IPS-18a (cell line): ENCODE measurements around the gene XRCC4.

Experiments used
- H3K27ac ChIP-seq: one replicate; pipeline ENCODE4 v1.5.1; 2013; ENCODE audit warnings: low read length
- H3K27me3 ChIP-seq: one replicate; pipeline ENCODE4 v1.6.1; 2013; ENCODE audit warnings: mild to moderate bottlenecking, low read length; ENCODE audit not compliant: control insufficient read depth, insufficient read depth
- H3K36me3 ChIP-seq: one replicate; pipeline ENCODE4 v1.6.1; 2013; ENCODE audit warnings: low read depth, low read length; ENCODE audit not compliant: control insufficient read depth
- H3K4me1 ChIP-seq: one replicate; pipeline ENCODE4 v1.6.1; 2013; ENCODE audit warnings: low read depth, low read length; ENCODE audit not compliant: control insufficient read depth
- H3K4me3 ChIP-seq: one replicate; pipeline ENCODE4 v1.5.1; 2013; ENCODE audit warnings: low read length
- H3K9ac ChIP-seq: one replicate; pipeline ENCODE4 v1.6.1; 2013; ENCODE audit warnings: mild to moderate bottlenecking, low read length, moderate library complexity
- H3K9me3 ChIP-seq: one replicate; pipeline ENCODE4 v1.6.1; 2013; ENCODE audit warnings: low read depth, low read length; ENCODE audit not compliant: control insufficient read depth

Gene XRCC4

GRCh38 chr5:83099001-83099400 is 21.7 kb downstream of the XRCC4 start:
- H3K27me3 ChIP-seq, result no peaks in the 10 kb centered on the region
- H3K9ac ChIP-seq, result no peak overlapping the region
- peaks cover 12% of the 10 kb centered on the region for H3K4me1 ChIP-seq
- H3K9me3 ChIP-seq, result no peaks in the 10 kb centered on the region
- no peak overlapping the region for H3K27ac ChIP-seq
- no peak overlapping the region for H3K4me3 ChIP-seq
- H3K36me3 ChIP-seq, result no peaks in the 10 kb centered on the region

- H3K9ac ChIP-seq, result no peak overlapping the region
- no peaks in the 10 kb centered on the region for H3K36me3 ChIP-seq
- H3K9me3 ChIP-seq, result no peaks in the 10 kb centered on the region
- H3K4me1 ChIP-seq, result peaks cover 12% of the 10 kb centered on the region
- H3K27me3 ChIP-seq, result no peaks in the 10 kb centered on the region
- no peak overlapping the region for H3K4me3 ChIP-seq
- no peak overlapping the region for H3K27ac ChIP-seq
These were observed 22.1 kb downstream of the XRCC4 start for GRCh38 chr5:83099445-83099844.

GRCh38 chr5:83101514-83101913 is 24.2 kb downstream of the XRCC4 start:
- no peaks in the 10 kb centered on the region for H3K9me3 ChIP-seq
- no peak overlapping the region for H3K4me3 ChIP-seq
- no peaks in the 10 kb centered on the region for H3K36me3 ChIP-seq
- H3K27ac ChIP-seq, result no peak overlapping the region
- H3K4me1 ChIP-seq, result peaks cover 12% of the 10 kb centered on the region
- H3K9ac ChIP-seq, result no peak overlapping the region
- H3K27me3 ChIP-seq, result no peaks in the 10 kb centered on the region

- Histone ChIP-seq H3K4me3 (no peak overlapping the region), H3K27me3 (no peaks in the 10 kb centered on the region), H3K36me3 (no peaks in the 10 kb centered on the region), H3K27ac (no peak overlapping the region), H3K9me3 (no peaks in the 10 kb centered on the region), H3K9ac (no peak overlapping the region), H3K4me1 (peaks cover 12% of the 10 kb centered on the region)
These were observed 25.1 kb downstream of the XRCC4 start for GRCh38 chr5:83102364-83102980.

- no peak overlapping the region for H3K9ac ChIP-seq
- H3K27ac ChIP-seq, result no peak overlapping the region
- H3K4me3 ChIP-seq, result no peak overlapping the region
- no peaks in the 10 kb centered on the region for H3K36me3 ChIP-seq
- no peaks in the 10 kb centered on the region for H3K9me3 ChIP-seq
- peaks cover 7% of the 10 kb centered on the region for H3K4me1 ChIP-seq
- no peaks in the 10 kb centered on the region for H3K27me3 ChIP-seq
These were observed 26.7 kb downstream of the XRCC4 start for GRCh38 chr5:83104021-83104420.

DNA sequence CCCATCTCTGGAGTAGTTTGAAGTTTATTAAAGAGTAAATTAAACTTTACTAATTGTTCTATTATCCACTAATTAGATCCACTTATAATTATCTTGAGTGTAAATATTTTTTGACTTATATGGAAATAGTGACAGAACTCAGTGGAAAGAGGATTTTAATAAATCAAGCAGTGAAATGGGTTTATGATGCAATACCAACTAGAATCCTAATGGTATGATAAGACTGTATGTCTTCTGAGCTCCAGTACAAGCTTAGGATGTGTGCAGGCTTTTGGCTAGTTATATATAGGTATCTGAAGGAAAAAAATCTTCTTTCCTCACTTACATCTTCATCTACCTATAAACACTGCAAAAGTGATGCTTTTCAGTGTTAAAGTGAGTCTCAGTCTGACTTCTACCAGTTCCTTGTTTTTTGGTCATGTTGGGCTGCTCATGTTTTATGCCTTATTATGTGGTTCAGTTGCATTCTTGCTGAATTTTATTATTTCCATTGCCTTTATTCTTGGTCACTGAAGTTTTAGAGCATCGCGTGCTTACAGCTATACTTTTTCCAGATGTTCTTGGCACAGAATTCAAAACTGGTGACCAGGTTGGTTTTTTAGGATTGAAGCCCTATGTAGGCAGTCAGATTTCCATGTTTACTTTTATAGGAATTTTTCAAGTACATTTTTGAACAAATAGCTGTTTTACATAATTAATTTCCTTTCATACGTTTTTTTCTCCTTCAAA is 30.5 kb downstream of the XRCC4 start:
- H3K36me3 ChIP-seq, result no peaks in the 10 kb centered on the region
- no peak overlapping the region for H3K27ac ChIP-seq
- H3K4me3 ChIP-seq, result no peak overlapping the region
- no peaks in the 10 kb centered on the region for H3K27me3 ChIP-seq
- no peak overlapping the region for H3K9ac ChIP-seq
- H3K4me1 ChIP-seq, result no peaks in the 10 kb centered on the region
- peaks cover 1% of the 10 kb centered on the region for H3K9me3 ChIP-seq

DNA sequence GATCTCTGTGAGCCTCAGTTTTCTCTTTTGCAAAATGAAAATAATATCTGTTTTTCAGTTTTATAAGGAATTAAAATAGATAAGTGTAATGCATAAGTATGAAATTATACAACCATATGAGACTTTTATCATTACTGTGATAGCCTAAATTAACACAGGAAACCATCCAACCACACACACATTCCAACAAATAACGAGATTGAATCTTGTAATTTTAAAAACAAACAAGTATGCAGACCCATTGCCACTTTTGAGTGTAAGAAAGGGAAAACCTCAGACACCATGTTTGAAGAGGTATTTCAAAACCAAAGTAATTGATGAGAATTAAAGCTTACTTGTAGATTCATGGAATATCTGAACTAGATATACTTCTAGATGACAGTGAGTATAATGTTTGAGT is 32.0 kb downstream of the XRCC4 start:
- Histone ChIP-seq H3K27me3 (no peaks in the 10 kb centered on the region), H3K36me3 (no peaks in the 10 kb centered on the region), H3K9ac (no peak overlapping the region), H3K9me3 (peaks cover 3% of the 10 kb centered on the region), H3K4me1 (no peaks in the 10 kb centered on the region), H3K4me3 (no peak overlapping the region), H3K27ac (no peak overlapping the region)

DNA sequence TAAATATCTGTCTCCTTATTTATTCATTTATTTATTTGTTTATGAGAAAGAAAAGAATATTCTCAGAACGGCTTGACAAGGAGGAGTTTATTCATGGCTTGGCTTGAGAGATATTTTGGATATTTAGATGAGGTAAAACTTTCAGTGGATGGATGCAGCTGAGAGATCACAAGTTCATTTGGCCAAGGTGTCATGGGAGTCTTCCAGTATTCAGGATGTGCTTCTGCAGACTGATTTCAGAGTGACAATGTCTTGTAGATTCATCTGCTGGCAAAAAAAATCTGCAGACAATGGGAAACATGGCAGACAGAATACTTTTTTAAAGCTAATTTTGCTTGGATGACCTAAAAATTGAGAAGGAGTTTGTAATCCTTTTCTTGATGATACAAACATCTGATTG is 38.5 kb downstream of the XRCC4 start:
- H3K27ac ChIP-seq, result no peak overlapping the region
- H3K9me3 ChIP-seq, result peaks cover 3% of the 10 kb centered on the region

GRCh38 chr5:83118471-83118870 is 41.1 kb downstream of the XRCC4 start:
- Histone ChIP-seq H3K27me3 (no peaks in the 10 kb centered on the region), H3K4me3 (no peak overlapping the region), H3K9me3 (no peaks in the 10 kb centered on the region), H3K4me1 (no peaks in the 10 kb centered on the region), H3K36me3 (no peaks in the 10 kb centered on the region), H3K27ac (no peak overlapping the region), H3K9ac (no peak overlapping the region)

More for the DNA sequence above, 38.5 kb downstream of the XRCC4 start:
- Histone ChIP-seq H3K4me1 (no peaks in the 10 kb centered on the region), H3K4me3 (no peak overlapping the region), H3K36me3 (no peaks in the 10 kb centered on the region), H3K9ac (no peak overlapping the region), H3K27me3 (no peaks in the 10 kb centered on the region)

- H3K36me3 ChIP-seq, result no peaks in the 10 kb centered on the region
- no peak overlapping the region for H3K4me3 ChIP-seq
- H3K4me1 ChIP-seq, result no peaks in the 10 kb centered on the region
These were observed 41.6 kb downstream of the XRCC4 start for GRCh38 chr5:83118976-83119375.

GRCh38 chr5:83124593-83124992 is 47.2 kb downstream of the XRCC4 start:
- H3K4me1 ChIP-seq, result no peaks in the 10 kb centered on the region
- H3K9me3 ChIP-seq, result no peaks in the 10 kb centered on the region
- H3K4me3 ChIP-seq, result no peak overlapping the region
- H3K9ac ChIP-seq, result no peak overlapping the region
- no peak overlapping the region for H3K27ac ChIP-seq
- H3K36me3 ChIP-seq, result no peaks in the 10 kb centered on the region
- no peaks in the 10 kb centered on the region for H3K27me3 ChIP-seq

More at GRCh38 chr5:83118976-83119375, 41.6 kb downstream of the XRCC4 start:
- H3K27ac ChIP-seq, result no peak overlapping the region
- H3K9me3 ChIP-seq, result no peaks in the 10 kb centered on the region
- H3K9ac ChIP-seq, result no peak overlapping the region
- H3K27me3 ChIP-seq, result no peaks in the 10 kb centered on the region

GRCh38 chr5:83125560-83125959 is 48.2 kb downstream of the XRCC4 start:
- H3K36me3 ChIP-seq, result no peaks in the 10 kb centered on the region
- no peaks in the 10 kb centered on the region for H3K27me3 ChIP-seq
- H3K9ac ChIP-seq, result no peak overlapping the region
- no peaks in the 10 kb centered on the region for H3K4me1 ChIP-seq
- no peaks in the 10 kb centered on the region for H3K9me3 ChIP-seq
- no peak overlapping the region for H3K4me3 ChIP-seq
- H3K27ac ChIP-seq, result no peak overlapping the region
